ENCODE results near the gene MAN2C1.

DNA sequence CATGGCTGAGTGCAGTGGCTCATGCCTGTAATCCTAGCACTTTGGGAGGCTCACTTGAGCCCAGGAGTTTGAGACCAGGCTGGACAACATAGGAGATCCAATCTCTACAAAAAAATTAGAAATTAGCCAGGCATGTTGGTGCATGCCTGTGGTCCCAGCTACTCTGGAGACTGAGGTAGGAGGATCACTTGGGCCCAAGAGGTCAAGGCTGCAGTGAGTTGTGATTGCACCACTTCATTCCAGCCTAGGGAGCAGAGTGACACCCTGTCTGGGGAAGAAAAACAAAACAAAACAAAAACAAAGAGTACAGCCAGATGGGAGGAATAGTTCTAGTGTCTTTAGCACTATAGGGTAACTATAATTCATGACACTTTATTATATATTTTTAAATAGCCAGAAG, 58.7 kb downstream of the MAN2C1 start:
- TF ChIP-seq, protein P1, sequence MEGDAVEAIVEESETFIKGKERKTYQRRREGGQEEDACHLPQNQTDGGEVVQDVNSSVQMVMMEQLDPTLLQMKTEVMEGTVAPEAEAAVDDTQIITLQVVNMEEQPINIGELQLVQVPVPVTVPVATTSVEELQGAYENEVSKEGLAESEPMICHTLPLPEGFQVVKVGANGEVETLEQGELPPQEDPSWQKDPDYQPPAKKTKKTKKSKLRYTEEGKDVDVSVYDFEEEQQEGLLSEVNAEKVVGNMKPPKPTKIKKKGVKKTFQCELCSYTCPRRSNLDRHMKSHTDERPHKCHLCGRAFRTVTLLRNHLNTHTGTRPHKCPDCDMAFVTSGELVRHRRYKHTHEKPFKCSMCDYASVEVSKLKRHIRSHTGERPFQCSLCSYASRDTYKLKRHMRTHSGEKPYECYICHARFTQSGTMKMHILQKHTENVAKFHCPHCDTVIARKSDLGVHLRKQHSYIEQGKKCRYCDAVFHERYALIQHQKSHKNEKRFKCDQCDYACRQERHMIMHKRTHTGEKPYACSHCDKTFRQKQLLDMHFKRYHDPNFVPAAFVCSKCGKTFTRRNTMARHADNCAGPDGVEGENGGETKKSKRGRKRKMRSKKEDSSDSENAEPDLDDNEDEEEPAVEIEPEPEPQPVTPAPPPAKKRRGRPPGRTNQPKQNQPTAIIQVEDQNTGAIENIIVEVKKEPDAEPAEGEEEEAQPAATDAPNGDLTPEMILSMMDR (IDR thresholded peaks at IDR 0.05): no peak
- TF ChIP-seq POLR2A (IDR thresholded peaks at IDR 0.05): no peak
